Effector memory CD8-positive, alpha-beta T cell (primary cell): Measurements from ENCODE around the gene THAP4.
A peak's percentile ranks its signal among the peaks of the same experiment; 100 is the strongest.

Experiments used
- ATAC-seq: fragments of 150-1000 bp; cut with Tn5 transposase; replicated peaks from 2 replicates; pipeline ENCODE4 v1.10.0; 2021; ENCODE audit warnings: mild to moderate bottlenecking, moderate library complexity
- DNase-seq, 3 experiments: peaks; one replicate each; pipeline ENCODE4 v3.0.0; 2021
- H3K27ac Mint-ChIP-seq, 2 donors: one replicate each; pipeline ENCODE4 v1.8.0; 2022; ENCODE audit warnings: mild to moderate bottlenecking in 2 of 2, mixed read lengths in 2 of 2, moderate library complexity in 2 of 2
- H3K27me3 Mint-ChIP-seq, 2 donors: one replicate each; pipeline ENCODE4 v1.8.0; 2022; ENCODE audit warnings: mixed read lengths in 2 of 2
- H3K36me3 Mint-ChIP-seq: one replicate; pipeline ENCODE4 v1.8.0; 2022; ENCODE audit warnings: mild to moderate bottlenecking, moderate library complexity, mixed read lengths; ENCODE audit not compliant: insufficient read depth
- H3K4me1 Mint-ChIP-seq, 2 donors: one replicate each; pipeline ENCODE4 v1.8.0; 2022; ENCODE audit warnings: low read depth in 2 of 2, mixed read lengths in 2 of 2
- H3K4me3 Mint-ChIP-seq, 2 donors: one replicate each; pipeline ENCODE4 v1.8.0; 2022; ENCODE audit warnings: mild to moderate bottlenecking in 2 of 2, mixed read lengths in 2 of 2, moderate library complexity in 2 of 2
- H3K9me3 Mint-ChIP-seq, 2 donors: one replicate each; pipeline ENCODE4 v1.8.0; 2022; ENCODE audit warnings: mixed read lengths in 2 of 2

The THAP4 gene

DNA sequence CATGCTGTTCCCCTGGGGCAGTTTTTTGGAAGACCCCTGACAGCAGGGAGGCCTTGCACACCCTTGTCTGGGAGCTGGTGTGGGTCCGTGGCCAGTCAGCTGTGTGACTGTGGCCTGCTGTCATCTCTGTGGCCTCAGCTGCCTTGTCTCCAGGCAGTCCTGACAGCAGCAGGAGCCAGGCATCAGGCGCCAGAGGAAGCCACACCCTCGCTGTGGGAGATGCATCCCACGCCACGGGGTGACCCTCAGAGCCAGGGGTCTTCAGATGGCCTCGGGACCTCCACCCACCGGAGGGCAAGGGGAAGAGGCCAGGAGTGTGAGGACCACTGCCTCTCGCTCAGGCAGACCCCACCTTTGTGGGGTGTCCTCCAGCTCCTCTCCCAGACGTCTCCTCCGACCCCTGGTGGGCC, 73.4 kb downstream of the THAP4 start:
- H3K27me3 Mint-ChIP-seq = peaks cover 8 to 32% of the 10 kb centered on the region in 2 donors
- H3K36me3 Mint-ChIP-seq = no peaks in the 10 kb centered on the region
- no peaks in the 10 kb centered on the region for H3K9me3 Mint-ChIP-seq
- DNase-seq = no peak
- peaks cover 0 to 5% of the 10 kb centered on the region in 2 donors for H3K4me1 Mint-ChIP-seq
- no peak overlapping the region for H3K27ac Mint-ChIP-seq
- no peak for ATAC-seq
- no peak overlapping the region for H3K4me3 Mint-ChIP-seq

DNA sequence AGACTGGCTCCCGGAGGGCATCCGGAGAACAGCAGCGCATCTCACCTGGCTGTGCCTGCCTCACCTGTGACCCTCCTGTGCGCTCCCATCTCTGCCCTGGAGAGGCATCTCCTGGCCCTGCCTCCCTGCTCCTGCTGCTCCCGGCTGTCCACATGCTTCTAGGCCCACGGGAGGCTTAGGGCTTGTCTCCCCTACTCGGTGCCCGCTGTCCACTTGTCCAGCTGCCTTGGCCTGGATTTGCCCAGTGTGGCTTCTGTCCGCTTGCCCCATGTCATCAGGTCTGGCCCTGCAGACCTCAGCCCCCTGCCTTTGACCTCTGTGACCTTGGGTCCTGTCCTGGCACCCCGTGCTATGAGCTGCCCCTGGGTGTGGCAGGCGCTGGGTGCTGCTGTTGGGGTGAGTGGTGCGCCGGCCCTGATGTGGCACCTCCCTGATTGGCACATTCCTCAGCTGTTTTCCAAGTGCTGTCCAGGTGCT, 73.9 kb downstream of the THAP4 start:
- Mint-ChIP-seq H3K36me3 (no peaks in the 10 kb centered on the region), H3K4me3 (no peak overlapping the region), H3K4me1 (peaks cover 0 to 5% of the 10 kb centered on the region in 2 donors), H3K27me3 (peaks cover 12 to 37% of the 10 kb centered on the region in 2 donors), H3K27ac (no peak overlapping the region), H3K9me3 (no peaks in the 10 kb centered on the region)
- DNase-seq (no peak), ATAC-seq (no peak)

DNA sequence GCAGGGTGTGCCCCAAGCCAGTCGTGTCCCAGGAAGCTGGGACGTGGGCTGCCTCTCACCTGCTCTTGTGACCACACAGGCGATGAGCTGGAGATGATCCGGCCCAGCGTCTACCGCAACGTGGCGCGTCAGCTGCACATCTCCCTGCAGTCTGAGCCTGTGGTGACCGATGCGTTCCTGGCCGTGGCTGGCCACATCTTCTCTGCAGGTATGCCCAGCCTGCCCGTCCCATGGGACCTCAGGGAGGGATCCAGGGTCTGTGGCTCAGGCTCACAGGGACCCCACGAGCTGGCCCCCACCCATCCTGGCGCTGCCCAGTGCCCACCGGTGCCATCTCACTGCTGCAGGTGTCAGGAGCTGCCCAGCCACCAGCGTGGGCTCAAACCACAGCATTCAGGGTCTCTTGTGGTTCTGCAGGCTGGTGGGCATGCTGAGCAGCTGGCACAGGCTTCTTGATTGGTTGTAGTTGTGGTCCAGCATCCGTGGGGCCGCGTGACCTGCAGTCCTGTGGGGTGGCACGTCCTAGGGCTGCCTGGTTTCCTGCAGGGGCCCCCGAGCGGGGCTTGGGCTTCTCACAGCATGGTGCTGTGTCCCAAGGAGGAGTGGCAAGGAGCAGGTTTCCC, 74.6 kb downstream of the THAP4 start:
- DNase-seq = no peak
- peaks cover 0 to 5% of the 10 kb centered on the region in 2 donors for H3K9me3 Mint-ChIP-seq

DNA sequence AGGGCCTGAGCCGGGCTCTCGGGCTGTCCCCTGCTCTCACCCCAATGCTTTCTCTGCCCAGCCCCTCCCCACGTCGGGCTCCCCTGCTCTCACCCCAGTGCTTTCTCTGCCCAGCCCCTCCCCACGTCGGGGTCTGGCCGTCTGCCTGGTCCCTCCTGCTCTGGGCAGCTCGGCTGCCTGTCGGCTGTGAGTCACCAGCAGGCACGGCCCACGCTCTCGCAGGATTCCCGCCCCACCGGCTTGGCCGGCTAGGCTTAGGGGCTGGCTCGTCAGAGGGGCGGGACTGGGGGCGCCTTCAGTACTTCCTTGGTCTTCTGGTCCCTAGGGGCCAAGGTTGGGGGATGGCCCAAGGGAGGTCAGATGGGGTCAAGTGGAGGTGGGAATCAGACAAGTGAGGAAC, 75.1 kb downstream of the THAP4 start:
- no peak for ATAC-seq
- Mint-ChIP-seq H3K27ac (no peak overlapping the region), H3K9me3 (peaks cover 0 to 6% of the 10 kb centered on the region in 2 donors)

More for the DNA sequence above, 74.6 kb downstream of the THAP4 start:
- Mint-ChIP-seq H3K36me3 (no peaks in the 10 kb centered on the region), H3K27me3 (peaks cover 19 to 44% of the 10 kb centered on the region in 2 donors), H3K4me1 (peaks cover 0 to 5% of the 10 kb centered on the region in 2 donors), H3K27ac (no peak overlapping the region), H3K4me3 (no peak overlapping the region)
- no peak for ATAC-seq

DNA sequence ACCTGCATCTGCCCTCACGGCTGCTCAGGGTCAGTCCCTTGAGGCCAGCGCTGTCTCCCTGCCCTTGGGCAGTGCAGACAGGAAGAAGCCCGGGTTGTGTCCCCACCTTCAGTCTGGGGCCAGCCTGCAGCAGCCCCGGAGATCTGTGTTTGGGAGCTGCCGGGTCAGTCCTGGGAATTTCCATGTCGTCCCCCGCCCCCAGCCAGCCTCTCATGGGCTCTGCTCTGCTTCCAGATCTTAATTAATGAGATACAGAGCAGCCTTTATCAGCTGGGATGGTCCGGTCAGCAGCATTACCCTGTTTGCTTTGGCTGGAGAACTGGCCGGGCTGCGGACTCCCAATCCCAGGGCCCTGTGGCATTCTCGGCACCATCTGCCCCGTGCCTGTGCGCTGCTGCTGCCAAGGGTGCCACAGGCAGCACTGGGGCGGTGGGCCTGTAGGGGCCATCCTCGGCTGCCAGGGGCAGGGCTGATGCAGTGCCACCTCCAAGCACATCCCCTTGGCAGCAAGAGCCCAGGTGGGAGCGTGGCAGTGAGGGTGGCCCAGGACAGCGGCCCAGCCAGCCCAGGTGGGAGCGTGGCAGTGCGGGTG, 76.0 kb downstream of the THAP4 start:
- Mint-ChIP-seq H3K9me3 (peaks cover 0 to 6% of the 10 kb centered on the region in 2 donors), H3K27me3 (peaks cover 20 to 50% of the 10 kb centered on the region in 2 donors), H3K27ac (no peak overlapping the region), H3K4me1 (peaks cover 0 to 5% of the 10 kb centered on the region in 2 donors), H3K36me3 (no peaks in the 10 kb centered on the region), H3K4me3 (peak overlapping the region in 1 of 2 donors; percentile 29)
- ATAC-seq (no peak), DNase-seq (no peak)

More for the DNA sequence above, 75.1 kb downstream of the THAP4 start:
- Mint-ChIP-seq H3K27me3 (peaks cover 19 to 50% of the 10 kb centered on the region in 2 donors), H3K4me1 (peaks cover 0 to 5% of the 10 kb centered on the region in 2 donors), H3K4me3 (no peak overlapping the region), H3K36me3 (no peaks in the 10 kb centered on the region)
- no peak for DNase-seq

DNA sequence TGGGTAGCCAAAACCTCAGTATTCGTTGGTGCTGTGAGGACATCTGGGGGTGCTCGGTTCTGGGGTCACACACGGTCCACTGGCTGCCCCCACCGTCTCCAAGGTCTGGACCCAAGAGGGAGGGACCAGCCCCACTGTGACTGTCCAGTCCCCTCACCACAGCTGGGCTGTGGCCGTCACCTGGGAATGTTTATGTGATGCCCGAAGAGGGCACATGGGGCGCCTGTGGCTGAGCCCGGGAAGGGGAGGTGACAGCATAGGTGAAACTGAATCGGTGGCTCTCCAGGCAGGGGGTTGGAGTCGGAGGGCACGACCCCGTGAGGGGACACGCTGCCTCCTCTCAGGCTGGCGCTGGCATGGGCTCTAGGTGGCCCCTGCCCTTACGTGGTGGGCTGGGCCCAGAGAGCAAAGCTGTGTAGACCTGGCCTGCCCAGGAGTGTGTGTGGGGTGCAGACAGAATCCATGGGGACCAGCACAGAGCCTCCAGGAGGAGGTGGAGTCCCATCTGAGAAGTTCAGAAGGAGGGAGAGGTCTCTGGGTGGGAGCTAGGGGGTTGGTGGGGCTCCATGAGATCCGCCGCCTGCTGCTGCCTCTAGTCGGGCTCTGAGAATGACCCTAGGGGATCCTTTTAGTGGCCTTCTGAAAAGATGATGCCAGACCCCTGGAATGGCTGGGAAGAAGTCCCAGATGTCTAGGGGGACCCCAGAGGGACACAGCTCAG, 76.6 kb downstream of the THAP4 start:
- peaks cover 26 to 56% of the 10 kb centered on the region in 2 donors for H3K27me3 Mint-ChIP-seq
- H3K4me3 Mint-ChIP-seq = peak overlapping the region; percentile 68 to 69
- no peak overlapping the region for H3K27ac Mint-ChIP-seq
- no peak for ATAC-seq
- no peaks in the 10 kb centered on the region for H3K36me3 Mint-ChIP-seq
- peaks cover 0 to 6% of the 10 kb centered on the region in 2 donors for H3K9me3 Mint-ChIP-seq
- H3K4me1 Mint-ChIP-seq = peaks cover 0 to 8% of the 10 kb centered on the region in 2 donors
- no peak for DNase-seq

DNA sequence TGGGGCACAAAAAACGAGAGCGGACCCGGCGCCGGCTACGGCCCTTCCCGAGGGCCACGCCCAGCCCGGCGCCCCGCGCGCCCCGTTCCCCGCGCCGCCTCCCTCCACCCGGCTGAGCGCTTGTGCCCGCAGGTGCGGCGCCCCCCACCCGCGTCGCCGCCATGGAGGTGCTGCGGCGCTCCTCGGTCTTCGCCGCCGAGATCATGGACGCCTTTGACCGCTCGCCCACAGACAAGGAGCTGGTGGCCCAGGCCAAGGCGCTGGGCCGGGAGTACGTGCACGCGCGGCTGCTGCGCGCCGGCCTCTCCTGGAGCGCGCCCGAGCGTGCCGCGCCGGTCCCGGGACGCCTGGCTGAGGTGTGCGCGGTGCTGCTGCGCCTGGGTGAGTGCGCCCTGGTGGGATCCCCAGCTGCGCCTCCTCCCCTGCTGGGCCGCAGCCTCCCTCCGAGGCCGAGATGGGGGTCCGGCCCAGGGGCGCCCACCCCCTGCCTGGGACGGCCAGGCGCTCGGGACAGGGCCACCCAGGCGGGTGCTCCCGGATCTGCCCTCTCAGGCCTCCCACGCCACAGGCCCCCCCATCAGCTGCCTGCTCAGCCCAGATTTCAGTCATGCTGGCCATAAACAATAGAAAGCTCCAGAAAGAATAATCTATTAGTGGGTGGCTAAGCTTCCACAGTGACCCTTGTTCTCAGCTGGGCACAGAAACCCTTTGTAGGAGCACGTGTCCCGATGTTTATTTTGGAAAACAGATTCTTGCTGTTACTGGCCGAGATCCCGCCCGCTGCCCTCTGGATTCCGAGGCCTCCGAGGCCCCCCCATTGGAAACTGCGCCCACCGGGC, 77.4 kb downstream of the THAP4 start:
- no peak for ATAC-seq
- peaks cover 28 to 60% of the 10 kb centered on the region in 2 donors for H3K27me3 Mint-ChIP-seq
- peaks cover 0 to 6% of the 10 kb centered on the region in 2 donors for H3K9me3 Mint-ChIP-seq
- peaks cover 0 to 8% of the 10 kb centered on the region in 2 donors for H3K4me1 Mint-ChIP-seq
- no peak overlapping the region for H3K27ac Mint-ChIP-seq
- DNase-seq = no peak
- peak overlapping the region; percentile 68 to 69 for H3K4me3 Mint-ChIP-seq
- H3K36me3 Mint-ChIP-seq = no peaks in the 10 kb centered on the region

DNA sequence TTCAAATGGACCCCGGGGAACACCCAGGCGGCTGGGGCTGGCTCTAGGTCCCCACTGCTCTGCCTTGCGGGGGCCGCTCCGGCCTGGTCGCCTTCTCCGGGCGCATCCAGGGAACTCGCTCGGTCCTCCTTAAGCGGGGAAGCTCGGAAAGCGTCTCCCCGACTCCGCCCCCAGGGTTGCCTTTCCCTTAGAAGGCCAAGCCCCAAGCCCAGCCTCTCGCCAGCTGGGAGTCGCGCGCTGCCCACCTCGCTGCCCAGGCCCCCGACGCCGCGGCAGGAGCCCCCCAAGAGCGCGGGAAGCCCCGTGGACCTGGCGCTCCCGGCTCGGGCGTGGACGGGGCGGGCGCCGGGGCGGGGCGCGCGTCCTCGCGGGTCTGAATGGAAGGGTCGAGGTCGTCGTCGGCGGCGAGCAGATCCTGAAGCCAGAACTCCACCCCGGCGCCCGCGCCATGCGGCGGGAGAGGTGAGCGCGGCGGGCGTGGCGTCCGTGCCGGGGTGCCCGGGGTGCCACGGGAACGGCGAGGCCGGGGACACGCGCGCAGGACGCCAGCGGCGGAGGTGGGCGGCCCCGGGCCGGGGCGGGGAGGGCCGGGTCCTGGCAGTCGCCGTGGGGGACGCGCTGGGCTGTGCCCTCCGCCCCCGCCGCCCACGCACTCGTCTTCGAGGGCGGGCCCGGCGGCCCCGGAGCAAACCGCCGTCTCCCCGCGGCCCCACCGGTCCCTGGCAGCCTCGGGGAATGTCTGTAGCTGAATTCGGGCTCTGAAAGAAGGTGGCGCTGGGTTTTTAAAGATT, 78.2 kb downstream of the THAP4 start, which contains the start of gene BOK:
Gene BOK (plus strand): TSS at position 214 of the 791 bp plus-strand sequence. CDS start 739 bp downstream, outside the sequence.
- DNase-seq (no peak), ATAC-seq (peak; percentile 27)
- no peaks in the 10 kb centered on the region for H3K36me3 Mint-ChIP-seq
- peak within 1 kb of the TSS; percentile 71 to 72 for H3K4me3 Mint-ChIP-seq
- H3K27ac Mint-ChIP-seq = no peak within 1 kb of the TSS
- H3K4me1 Mint-ChIP-seq = peaks cover 0 to 8% of the 10 kb centered on the region in 2 donors
- peaks cover 31 to 67% of the 10 kb centered on the region in 2 donors for H3K27me3 Mint-ChIP-seq
- peaks cover 0 to 6% of the 10 kb centered on the region in 2 donors for H3K9me3 Mint-ChIP-seq

DNA sequence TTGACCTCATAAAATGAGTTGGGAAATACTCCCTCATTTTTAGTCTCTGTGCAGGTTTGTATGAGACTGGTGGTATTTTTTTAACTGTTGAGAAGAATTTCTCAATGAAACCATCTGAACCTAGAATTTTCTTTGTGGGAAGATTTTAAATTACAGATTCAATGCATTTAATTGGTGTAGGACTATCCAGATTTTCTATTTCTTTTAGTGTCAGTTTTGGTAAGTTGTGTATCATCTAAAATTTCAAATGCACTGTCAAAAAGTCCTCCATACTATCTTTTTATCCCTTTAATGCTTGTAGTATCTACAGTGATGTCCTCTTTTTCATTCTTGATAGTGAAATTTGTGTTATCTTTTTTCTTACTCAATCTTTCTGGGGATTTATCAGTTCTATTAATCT, 80.2 kb downstream of the THAP4 start:
- H3K27ac Mint-ChIP-seq = no peak overlapping the region
- DNase-seq (no peak), ATAC-seq (no peak)
- H3K27me3 Mint-ChIP-seq = peaks cover 46 to 70% of the 10 kb centered on the region in 2 donors
- H3K36me3 Mint-ChIP-seq = no peaks in the 10 kb centered on the region
- peaks cover 0 to 8% of the 10 kb centered on the region in 2 donors for H3K4me1 Mint-ChIP-seq
- H3K9me3 Mint-ChIP-seq = peaks cover 0 to 6% of the 10 kb centered on the region in 2 donors
- no peak overlapping the region for H3K4me3 Mint-ChIP-seq

DNA sequence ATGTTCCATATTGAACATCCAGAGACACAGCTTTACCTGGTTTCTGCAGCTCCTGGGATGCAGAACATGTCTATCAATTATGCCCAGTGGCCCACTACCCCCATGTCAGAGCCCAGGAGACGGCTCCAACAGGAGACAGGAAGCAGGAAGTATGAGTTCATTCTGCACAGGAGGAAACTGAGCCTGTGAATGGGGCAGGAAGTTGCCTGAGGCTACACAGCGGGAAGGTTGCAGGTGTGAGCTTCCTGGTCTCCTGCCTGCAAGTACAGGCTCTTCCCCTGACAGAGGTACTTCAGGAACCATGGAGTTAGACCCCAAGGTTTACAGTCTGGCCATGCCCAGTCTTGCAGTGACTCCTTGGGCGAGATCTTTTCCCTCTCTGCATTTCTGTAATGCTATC, 81.2 kb downstream of the THAP4 start:
- Mint-ChIP-seq H3K4me3 (no peak overlapping the region), H3K9me3 (peaks cover 0 to 6% of the 10 kb centered on the region in 2 donors), H3K27ac (no peak overlapping the region), H3K4me1 (peaks cover 0 to 8% of the 10 kb centered on the region in 2 donors), H3K36me3 (no peaks in the 10 kb centered on the region), H3K27me3 (peaks cover 56 to 74% of the 10 kb centered on the region in 2 donors)
- no peak for ATAC-seq
- DNase-seq = no peak

DNA sequence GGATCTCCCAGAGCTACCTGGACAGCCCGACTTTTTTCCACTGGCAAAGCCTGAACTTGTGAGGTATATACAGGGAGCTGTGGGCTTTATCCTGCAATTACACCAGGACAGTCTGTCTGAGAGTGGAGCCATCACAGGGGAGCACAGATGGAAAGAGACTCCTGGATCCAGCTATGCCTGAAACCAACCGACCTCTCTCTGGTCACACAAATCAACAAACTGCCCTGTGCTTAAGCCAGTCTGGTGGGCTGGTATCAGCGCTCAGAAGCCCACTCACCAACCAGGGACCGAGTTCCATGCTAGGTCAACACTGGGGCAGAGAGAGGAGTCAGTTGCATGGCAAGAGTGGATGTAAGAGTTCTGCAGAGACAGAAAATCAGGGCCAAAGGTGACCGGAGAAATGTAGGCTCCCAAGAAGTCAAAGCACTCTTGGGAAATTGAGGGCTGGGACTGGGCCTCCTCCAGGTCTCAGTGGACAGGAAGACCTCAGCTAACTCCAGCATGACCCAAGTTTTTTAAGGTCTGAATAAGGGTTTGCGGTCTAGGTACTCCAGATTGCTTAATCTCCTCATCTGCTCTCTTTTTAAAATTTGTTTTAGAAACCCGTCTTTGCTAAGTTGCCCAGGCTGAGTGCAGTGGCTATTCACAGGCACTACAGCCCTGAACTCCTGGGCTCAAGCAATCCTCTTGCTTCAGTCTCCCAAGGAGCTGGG, 82.2 kb downstream of the THAP4 start:
- no peak overlapping the region for H3K27ac Mint-ChIP-seq
- H3K27me3 Mint-ChIP-seq = peaks cover 49 to 65% of the 10 kb centered on the region in 2 donors
- DNase-seq (no peak), ATAC-seq (no peak)
- peaks cover 0 to 6% of the 10 kb centered on the region in 2 donors for H3K9me3 Mint-ChIP-seq
- H3K4me3 Mint-ChIP-seq = no peak overlapping the region
- H3K36me3 Mint-ChIP-seq = no peaks in the 10 kb centered on the region
- H3K4me1 Mint-ChIP-seq = peaks cover 0 to 4% of the 10 kb centered on the region in 2 donors

DNA sequence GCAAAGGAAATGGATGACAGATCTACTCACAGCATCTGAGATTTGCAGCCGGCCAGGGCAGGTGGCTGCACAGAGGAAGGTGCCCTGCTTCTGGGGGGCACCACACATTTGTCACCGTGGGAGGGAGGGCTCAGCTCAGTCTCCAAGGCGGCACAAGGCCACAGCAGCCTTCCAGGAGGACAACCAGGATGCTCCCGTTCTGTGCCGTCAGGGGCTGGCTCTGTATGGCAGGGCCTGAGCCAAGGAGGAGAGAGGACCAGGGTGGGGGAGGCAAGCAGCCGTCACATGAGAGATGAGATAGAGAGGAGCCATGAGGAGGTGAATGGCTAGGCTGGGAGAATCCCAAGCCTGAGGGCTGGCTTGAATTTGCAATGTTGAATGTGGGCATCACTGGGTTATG, 83.0 kb downstream of the THAP4 start:
- Mint-ChIP-seq H3K36me3 (no peaks in the 10 kb centered on the region), H3K4me3 (no peak overlapping the region), H3K27me3 (peaks cover 55 to 64% of the 10 kb centered on the region in 2 donors), H3K27ac (no peak overlapping the region), H3K4me1 (peaks cover 0 to 3% of the 10 kb centered on the region in 2 donors), H3K9me3 (peaks cover 0 to 6% of the 10 kb centered on the region in 2 donors)
- ATAC-seq (no peak), DNase-seq (no peak)
